Coronary artery (tissue), 2 donors: ENCODE measurements around the gene RNU6-9.
"Not testable (repeated sequence)": the region's sequence is repeated elsewhere in the genome, so short reads cannot be mapped to it uniquely, and the experiment has no call there.

Experiments used
- DNase-seq: peaks from one replicate; pipeline ENCODE4 v3.0.0-alpha.2; 2017; ENCODE audit warnings: low spot score
- H3K27ac ChIP-seq, 2 donors: fragments of 200-600 bp; sonication (generic); one replicate each; pipeline ENCODE4 v1.5.1; 2016 to 2019
- H3K4me3 ChIP-seq: fragments of 200-600 bp; sonication (generic); 2 replicates; pipeline ENCODE4 v1.5.1; 2016; ENCODE audit warnings: mild to moderate bottlenecking, moderate library complexity
- TF ChIP-seq, protein P1 (sequence below): fragments of 200-600 bp; sonication (generic); IDR thresholded peaks from one replicate; pipeline ENCODE4 v1.5.1; 2019; ENCODE audit warnings: antibody characterized with exemption

RNU6-9 gene

GRCh38 chr19:850221-850978, 42.9 kb upstream of the RNU6-9 start:
- peak overlapping the region; percentile 62 to 84 for H3K27ac ChIP-seq
- H3K4me3 ChIP-seq, result peak overlapping the region; percentile 56
- TF ChIP-seq, protein P1, sequence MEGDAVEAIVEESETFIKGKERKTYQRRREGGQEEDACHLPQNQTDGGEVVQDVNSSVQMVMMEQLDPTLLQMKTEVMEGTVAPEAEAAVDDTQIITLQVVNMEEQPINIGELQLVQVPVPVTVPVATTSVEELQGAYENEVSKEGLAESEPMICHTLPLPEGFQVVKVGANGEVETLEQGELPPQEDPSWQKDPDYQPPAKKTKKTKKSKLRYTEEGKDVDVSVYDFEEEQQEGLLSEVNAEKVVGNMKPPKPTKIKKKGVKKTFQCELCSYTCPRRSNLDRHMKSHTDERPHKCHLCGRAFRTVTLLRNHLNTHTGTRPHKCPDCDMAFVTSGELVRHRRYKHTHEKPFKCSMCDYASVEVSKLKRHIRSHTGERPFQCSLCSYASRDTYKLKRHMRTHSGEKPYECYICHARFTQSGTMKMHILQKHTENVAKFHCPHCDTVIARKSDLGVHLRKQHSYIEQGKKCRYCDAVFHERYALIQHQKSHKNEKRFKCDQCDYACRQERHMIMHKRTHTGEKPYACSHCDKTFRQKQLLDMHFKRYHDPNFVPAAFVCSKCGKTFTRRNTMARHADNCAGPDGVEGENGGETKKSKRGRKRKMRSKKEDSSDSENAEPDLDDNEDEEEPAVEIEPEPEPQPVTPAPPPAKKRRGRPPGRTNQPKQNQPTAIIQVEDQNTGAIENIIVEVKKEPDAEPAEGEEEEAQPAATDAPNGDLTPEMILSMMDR, result no peak
- DNase-seq, result peak; percentile 94

GRCh38 chr19:850979-851335, 42.3 kb upstream of the RNU6-9 start:
- Histone ChIP-seq H3K4me3 (peak overlapping the region; percentile 56), H3K27ac (peak overlapping the region; percentile 62 to 84)
- DNase-seq, result no peak
- TF ChIP-seq, protein P1, result no peak

DNA sequence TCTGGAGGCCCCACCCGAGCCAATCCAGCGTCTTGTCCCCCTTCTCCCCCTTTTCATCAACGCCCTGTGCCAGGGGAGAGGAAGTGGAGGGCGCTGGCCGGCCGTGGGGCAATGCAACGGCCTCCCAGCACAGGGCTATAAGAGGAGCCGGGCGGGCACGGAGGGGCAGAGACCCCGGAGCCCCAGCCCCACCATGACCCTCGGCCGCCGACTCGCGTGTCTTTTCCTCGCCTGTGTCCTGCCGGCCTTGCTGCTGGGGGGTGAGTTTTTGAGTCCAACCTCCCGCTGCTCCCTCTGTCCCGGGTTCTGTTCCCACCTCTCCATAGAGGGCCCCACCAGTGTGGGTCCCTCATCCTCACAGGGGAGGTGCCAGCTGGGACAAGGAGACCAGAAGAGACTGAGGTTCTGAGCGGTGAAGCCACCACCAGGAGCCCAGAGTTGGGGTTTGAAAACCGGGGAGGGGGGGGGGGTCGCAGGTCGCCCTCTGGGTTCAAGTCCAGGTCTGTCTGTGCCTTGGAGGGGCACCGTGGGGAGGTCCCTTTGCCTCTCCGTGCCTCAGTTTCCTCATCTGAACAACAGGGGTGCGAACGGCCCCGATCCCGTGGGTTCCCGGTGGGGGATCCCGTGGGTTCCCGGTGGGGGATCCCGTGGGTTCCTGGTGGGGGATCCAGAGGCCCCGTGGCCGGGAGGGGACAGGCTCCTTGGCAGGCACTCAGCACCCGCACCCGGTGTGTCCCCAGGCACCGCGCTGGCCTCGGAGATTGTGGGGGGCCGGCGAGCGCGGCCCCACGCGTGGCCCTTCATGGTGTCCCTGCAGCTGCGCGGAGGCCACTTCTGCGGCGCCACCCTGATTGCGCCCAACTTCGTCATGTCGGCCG, 40.9 kb upstream of the RNU6-9 start, which contains the start of gene ELANE:
TSS of gene ELANE (plus strand) at position 168 of the 878 bp plus-strand sequence. CDS start at position 194, 26 bp downstream.
- TF ChIP-seq, protein P1, result no peak
- Histone ChIP-seq H3K4me3 (no peak within 1 kb of the TSS), H3K27ac (peak within 1 kb of the TSS in 1 of 2 donors; percentile 84)
- no peak for DNase-seq

DNA sequence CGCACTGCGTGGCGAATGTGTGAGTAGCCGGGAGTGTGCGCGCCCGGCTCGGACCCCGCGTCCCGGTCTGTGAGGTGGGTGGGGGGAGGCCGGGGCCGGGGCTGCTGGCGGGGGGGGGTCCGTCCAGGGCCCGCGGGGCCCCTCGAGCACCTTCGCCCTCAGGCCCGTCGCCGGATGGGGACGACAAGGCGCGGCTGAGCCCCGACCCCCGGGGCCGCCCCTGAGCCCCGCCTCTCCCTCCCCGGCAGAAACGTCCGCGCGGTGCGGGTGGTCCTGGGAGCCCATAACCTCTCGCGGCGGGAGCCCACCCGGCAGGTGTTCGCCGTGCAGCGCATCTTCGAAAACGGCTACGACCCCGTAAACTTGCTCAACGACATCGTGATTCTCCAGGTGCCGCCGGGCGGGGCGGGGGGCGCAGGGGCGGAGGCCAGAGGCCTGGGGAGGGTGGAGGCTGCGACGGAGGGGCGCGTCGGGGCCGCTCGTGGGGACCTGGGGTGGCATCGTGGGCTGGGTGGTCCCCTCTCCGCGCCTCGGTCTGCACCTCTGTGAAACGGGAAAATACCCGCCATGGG, 40.2 kb upstream of the RNU6-9 start:
- Histone ChIP-seq H3K4me3 (no peak overlapping the region), H3K27ac (no peak overlapping the region)
- no peak for DNase-seq
- TF ChIP-seq, protein P1, result no peak

DNA sequence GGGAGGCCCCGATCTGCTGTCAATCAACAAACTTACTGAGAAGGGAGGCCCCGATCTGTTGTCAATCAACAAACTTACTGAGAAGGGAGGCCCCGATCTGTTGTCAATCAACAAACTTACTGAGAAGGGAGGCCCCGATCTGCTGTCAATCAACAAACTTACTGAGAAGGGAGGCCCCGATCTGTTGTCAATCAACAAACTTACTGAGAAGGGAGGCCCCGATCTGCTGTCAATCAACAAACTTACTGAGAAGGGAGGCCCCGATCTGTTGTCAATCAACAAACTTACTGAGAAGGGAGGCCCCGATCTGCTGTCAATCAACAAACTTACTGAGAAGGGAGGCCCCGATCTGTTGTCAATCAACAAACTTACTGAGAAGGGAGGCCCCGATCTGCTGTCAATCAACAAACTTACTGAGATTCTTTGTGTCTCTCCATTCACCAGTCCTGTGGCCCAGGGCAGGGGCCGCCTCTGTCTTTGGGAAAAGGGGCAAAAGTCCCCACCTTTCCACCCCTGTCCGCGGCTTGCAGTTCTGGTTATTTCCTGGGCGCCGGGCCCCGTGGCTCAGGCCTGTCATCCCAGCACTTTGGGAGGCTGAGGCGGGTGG, 39.6 kb upstream of the RNU6-9 start:
- H3K27ac ChIP-seq, H3K4me3 ChIP-seq, DNase-seq: not testable (repeated sequence)

- H3K27ac ChIP-seq, result no peak overlapping the region
- DNase-seq, result no peak
- TF ChIP-seq, protein P1, result no peak
Measured at GRCh38 chr19:854549-854948, 38.7 kb upstream of the RNU6-9 start.

DNA sequence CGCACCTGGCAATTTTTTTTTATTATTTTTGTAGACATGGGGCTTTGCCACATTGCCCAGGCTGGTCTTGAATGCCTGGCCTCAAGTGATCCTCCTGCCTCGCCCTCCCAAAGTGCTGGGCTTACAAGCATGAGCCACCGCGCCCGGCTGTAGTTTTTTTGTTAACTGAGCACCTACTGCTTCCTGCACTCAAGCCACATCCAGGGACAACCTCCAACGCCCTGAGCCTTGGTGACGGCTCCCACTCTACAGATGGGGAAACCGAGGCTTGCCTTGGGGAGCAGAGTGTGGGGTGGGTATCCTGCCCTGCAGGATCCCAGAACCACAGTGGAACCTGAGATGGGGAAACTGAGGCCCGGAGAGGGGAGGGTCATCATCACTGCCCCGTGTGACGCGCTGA, 38.1 kb upstream of the RNU6-9 start:
- DNase-seq, result no peak
- no peak overlapping the region for H3K4me3 ChIP-seq
- no peak overlapping the region for H3K27ac ChIP-seq
- TF ChIP-seq, protein P1, result no peak

More at GRCh38 chr19:854549-854948, 38.7 kb upstream of the RNU6-9 start:
- H3K4me3 ChIP-seq, result no peak overlapping the region
